ENCODE results near the gene CFAP100. TPM values are rescaled to one million over a fixed set of nuclear protein-coding genes. Genes with fewer than 3 reads are reported as not detected.

The CFAP100 gene
- total and polyA plus RNA-seq, 2 experiments from 2014 or later, result not detected

- Histone ChIP-seq H3K27me3 (no peaks in the 10 kb centered on the region), H3K9me3 (ENCODE audit: low read depth) (no peaks in the 10 kb centered on the region), H3K4me1 (ENCODE audit: low read depth) (no peaks in the 10 kb centered on the region), H3K4me3 (no peak overlapping the region), H3K36me3 (no peaks in the 10 kb centered on the region), H3K27ac (no peak overlapping the region)
- no peak for DNase-seq (ENCODE audit: low read depth in 1 of 2, low spot score in 1 of 2)
- TF ChIP-seq, protein P1, sequence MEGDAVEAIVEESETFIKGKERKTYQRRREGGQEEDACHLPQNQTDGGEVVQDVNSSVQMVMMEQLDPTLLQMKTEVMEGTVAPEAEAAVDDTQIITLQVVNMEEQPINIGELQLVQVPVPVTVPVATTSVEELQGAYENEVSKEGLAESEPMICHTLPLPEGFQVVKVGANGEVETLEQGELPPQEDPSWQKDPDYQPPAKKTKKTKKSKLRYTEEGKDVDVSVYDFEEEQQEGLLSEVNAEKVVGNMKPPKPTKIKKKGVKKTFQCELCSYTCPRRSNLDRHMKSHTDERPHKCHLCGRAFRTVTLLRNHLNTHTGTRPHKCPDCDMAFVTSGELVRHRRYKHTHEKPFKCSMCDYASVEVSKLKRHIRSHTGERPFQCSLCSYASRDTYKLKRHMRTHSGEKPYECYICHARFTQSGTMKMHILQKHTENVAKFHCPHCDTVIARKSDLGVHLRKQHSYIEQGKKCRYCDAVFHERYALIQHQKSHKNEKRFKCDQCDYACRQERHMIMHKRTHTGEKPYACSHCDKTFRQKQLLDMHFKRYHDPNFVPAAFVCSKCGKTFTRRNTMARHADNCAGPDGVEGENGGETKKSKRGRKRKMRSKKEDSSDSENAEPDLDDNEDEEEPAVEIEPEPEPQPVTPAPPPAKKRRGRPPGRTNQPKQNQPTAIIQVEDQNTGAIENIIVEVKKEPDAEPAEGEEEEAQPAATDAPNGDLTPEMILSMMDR (IDR thresholded peaks at IDR 0.05; ENCODE audit: low read depth, low read length), result no peak
Measured at GRCh38 chr3:126416943-126417342, 22.2 kb downstream of the CFAP100 start.

DNA sequence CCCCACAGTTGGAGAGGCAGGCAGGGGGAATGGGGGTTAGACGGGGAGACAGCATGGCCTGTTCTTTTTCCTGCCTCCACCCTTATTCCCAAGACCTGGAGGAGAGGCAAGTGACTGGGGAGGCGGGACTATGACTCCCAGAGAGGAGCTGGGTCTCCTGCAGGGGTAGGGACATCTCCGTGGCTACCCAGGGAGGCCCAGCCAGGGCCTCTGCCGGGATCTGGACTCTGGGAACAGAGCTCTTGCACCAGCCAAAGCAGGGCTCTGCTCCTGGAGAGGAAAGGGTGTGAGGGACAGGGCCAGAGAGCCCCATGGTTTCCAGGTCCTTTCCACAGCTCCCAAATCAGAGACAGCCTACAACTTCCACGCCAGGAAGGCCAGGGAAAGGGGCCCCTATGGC is 22.8 kb downstream of the CFAP100 start:
- Histone ChIP-seq H3K36me3 (no peaks in the 10 kb centered on the region), H3K4me1 (ENCODE audit: low read depth) (no peaks in the 10 kb centered on the region), H3K27me3 (no peaks in the 10 kb centered on the region), H3K4me3 (no peak overlapping the region), H3K27ac (no peak overlapping the region), H3K9me3 (ENCODE audit: low read depth) (no peaks in the 10 kb centered on the region)
- no peak for DNase-seq (ENCODE audit: low read depth in 1 of 2, low spot score in 1 of 2)
- TF ChIP-seq, protein P1 (IDR thresholded peaks at IDR 0.05; ENCODE audit: low read depth, low read length), result no peak

GRCh38 chr3:126417981-126418530 is 23.3 kb downstream of the CFAP100 start:
- H3K4me1 ChIP-seq (ENCODE audit: low read depth), result no peaks in the 10 kb centered on the region
- H3K9me3 ChIP-seq (ENCODE audit: low read depth), result no peaks in the 10 kb centered on the region
- no peak overlapping the region for H3K27ac ChIP-seq
- no peak for DNase-seq (ENCODE audit: low read depth in 1 of 2, low spot score in 1 of 2)
- no peak overlapping the region for H3K4me3 ChIP-seq
- H3K27me3 ChIP-seq, result no peaks in the 10 kb centered on the region
- TF ChIP-seq, protein P1 (IDR thresholded peaks at IDR 0.05; ENCODE audit: low read depth, low read length), result no peak
- H3K36me3 ChIP-seq, result no peaks in the 10 kb centered on the region

DNA sequence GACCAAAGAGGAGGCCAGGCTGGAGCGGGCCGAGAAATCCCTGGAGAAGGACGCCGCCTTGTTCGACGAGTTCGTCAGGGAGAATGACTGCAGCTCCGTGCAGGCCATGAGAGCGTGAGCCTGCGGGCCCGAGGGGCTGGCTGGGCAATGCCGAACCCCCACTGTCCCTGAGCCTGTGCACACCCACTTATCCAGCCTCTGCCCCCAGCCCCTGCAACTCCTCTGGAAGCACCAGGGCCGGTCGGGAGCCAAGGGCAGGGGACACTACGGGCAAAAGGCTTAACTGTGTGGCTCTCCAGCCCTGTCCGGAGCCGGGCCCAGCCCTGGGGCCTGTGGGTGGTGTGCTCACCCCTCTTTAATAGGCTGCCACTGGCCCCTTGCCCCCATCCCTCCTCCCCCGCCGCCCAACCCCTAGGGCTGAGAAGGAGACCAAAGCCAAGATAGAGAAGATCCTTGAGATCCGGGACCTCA is 24.0 kb downstream of the CFAP100 start:
- TF ChIP-seq, protein P1 (IDR thresholded peaks at IDR 0.05; ENCODE audit: low read depth, low read length), result no peak

DNA sequence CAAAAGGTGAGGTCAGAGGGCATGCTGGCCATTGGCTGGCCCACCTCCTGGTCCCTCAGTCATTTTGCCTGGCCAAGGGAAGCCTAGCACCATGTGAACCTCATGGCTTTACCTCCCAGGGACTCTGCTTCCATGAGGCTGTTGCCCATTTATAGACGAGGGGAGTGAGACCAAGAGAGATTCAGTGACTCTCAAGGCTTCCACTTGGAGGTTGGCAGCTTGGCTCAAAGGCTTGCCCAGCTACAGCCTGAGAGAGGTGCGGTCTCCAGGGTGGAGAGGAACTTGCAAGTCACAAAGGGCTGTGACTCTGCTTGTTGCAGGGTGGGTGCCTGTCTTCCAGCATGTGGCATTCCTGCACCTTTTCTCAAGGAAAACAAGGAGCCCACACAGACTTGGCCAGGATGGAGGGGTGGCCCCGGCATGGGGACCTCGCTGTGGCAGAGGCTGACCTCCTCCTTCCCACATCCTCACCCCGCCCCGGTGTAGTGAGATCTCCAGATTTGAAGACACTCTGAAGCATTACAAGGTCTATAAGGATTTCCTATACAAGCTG is 24.5 kb downstream of the CFAP100 start:
- TF ChIP-seq, protein P1 (IDR thresholded peaks at IDR 0.05; ENCODE audit: low read depth, low read length), result no peak
- H3K36me3 ChIP-seq, result no peaks in the 10 kb centered on the region
- no peaks in the 10 kb centered on the region for H3K9me3 ChIP-seq (ENCODE audit: low read depth)
- no peaks in the 10 kb centered on the region for H3K27me3 ChIP-seq
- H3K27ac ChIP-seq, result no peak overlapping the region
- H3K4me1 ChIP-seq (ENCODE audit: low read depth), result no peaks in the 10 kb centered on the region
- no peak for DNase-seq (ENCODE audit: low read depth in 1 of 2, low spot score in 1 of 2)
- no peak overlapping the region for H3K4me3 ChIP-seq

More for the DNA sequence above, 24.0 kb downstream of the CFAP100 start:
- H3K27me3 ChIP-seq, result no peaks in the 10 kb centered on the region
- H3K4me1 ChIP-seq (ENCODE audit: low read depth), result no peaks in the 10 kb centered on the region
- H3K4me3 ChIP-seq, result no peak overlapping the region
- H3K27ac ChIP-seq, result no peak overlapping the region
- H3K36me3 ChIP-seq, result no peaks in the 10 kb centered on the region
- no peak for DNase-seq (ENCODE audit: low read depth in 1 of 2, low spot score in 1 of 2)
- no peaks in the 10 kb centered on the region for H3K9me3 ChIP-seq (ENCODE audit: low read depth)
